Skeletal muscle satellite cell (primary cell): ENCODE results near the gene RASGEF1C.

Experiments
- H3K27me3 ChIP-seq: 2 replicates; pipeline ENCODE4 v1.7.0; 2013; ENCODE audit warnings: low read length; ENCODE audit not compliant: control insufficient read depth, insufficient read depth
- H3K36me3 ChIP-seq: 2 replicates; pipeline ENCODE4 v1.7.0; 2013; ENCODE audit warnings: mild to moderate bottlenecking, control low read depth, low read length; ENCODE audit not compliant: insufficient read depth
- H3K4me1 ChIP-seq: 2 replicates; pipeline ENCODE4 v1.7.0; 2013; ENCODE audit warnings: low read length; ENCODE audit not compliant: control insufficient read depth, insufficient read depth
- H3K4me2 ChIP-seq: 2 replicates; pipeline ENCODE4 v1.7.0; 2013; ENCODE audit warnings: mild to moderate bottlenecking, low read length
- H3K4me3 ChIP-seq: 2 replicates; pipeline ENCODE4 v1.7.0; 2013; ENCODE audit warnings: low read length
- H3K9ac ChIP-seq: 2 replicates; pipeline ENCODE4 v1.7.0; 2013; ENCODE audit warnings: mild to moderate bottlenecking, low read depth, low read length, moderate library complexity
- H3K9me3 ChIP-seq: replicated peaks from 2 replicates; pipeline ENCODE4 v1.7.0; 2013; ENCODE audit warnings: mild to moderate bottlenecking, control low read depth, low read length

RASGEF1C gene

DNA sequence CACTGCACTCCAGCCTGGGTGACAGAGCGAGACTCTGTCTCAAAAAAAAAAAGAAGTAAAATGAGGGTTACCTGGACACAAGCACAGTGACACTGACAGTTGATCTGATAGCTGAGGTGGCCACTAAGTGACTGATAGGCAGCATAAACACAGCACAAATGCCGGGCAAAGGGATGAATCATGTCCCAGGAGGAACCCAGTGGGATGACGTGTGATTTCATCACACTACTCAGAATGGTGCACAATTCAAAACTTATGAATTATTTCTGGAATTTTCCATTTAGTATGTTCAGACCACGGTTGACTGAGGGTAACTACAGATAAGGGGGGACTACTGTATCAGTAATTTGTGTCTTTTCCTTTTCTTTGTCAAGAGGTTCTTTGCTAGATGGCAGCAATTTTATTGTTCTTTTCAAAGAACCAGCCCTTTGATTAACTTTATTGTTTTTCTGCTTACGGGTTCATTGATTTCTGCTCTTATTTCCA, 103.1 kb downstream of the RASGEF1C start:
- no peaks in the 10 kb centered on the region for H3K9me3 ChIP-seq
- H3K36me3 ChIP-seq: no peaks in the 10 kb centered on the region
- no peaks in the 10 kb centered on the region for H3K4me1 ChIP-seq
- H3K9ac ChIP-seq: no peak overlapping the region
- H3K27me3 ChIP-seq: no peaks in the 10 kb centered on the region
- H3K4me2 ChIP-seq: no peak overlapping the region
- no peak overlapping the region for H3K4me3 ChIP-seq

DNA sequence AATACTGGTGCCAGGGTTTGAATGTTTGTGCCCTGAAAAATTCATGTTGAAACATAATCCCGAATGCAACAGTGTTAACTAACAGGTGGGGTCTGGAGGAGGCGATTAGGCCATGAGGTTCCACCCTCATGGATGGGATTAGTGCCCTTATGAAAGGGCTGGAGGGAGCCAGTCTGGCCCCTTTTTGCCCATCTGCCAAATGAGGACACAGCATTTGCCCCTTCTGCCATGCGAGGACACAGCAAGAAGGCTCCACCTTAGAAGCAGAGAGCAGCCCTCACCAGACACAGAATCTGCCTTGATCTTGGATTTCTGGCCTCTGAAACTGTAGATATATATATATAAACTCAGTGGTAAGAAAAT, 104.9 kb downstream of the RASGEF1C start:
- Histone ChIP-seq H3K36me3 (no peaks in the 10 kb centered on the region), H3K27me3 (no peaks in the 10 kb centered on the region), H3K4me1 (no peaks in the 10 kb centered on the region)

DNA sequence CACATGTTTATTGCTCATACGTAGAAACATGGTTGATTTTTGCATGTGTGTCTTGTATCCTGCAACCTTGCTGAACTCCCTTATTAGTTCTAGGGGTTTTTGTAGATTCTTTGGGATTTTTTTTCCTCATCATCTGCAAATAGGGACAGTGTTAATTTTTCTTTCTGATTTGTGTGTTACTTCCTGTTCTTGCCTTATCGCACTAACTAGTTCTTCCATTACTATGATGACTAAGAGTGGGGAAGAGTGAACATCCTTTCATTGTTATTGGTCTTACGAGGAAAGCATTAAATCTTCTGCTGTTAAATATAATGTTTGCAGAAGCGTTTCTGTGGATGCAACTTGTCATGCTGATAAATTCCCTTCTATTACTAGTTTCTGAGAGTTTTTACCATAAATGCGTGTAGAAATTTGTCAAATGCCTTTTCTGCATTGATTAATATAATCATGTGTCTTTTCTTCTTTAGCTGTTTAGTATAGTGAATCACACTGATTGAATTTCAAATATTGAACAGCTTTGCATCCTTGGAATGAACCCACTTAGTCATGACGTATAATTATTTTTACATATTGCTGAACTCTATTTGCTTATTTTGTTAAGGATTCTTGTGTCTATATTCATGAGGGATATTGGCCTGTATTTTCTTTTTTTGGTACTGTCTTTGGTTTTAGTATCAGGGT, 105.4 kb downstream of the RASGEF1C start:
- no peak overlapping the region for H3K9ac ChIP-seq
- no peaks in the 10 kb centered on the region for H3K27me3 ChIP-seq
- H3K4me2 ChIP-seq: no peak overlapping the region
- no peak overlapping the region for H3K4me3 ChIP-seq
- no peaks in the 10 kb centered on the region for H3K9me3 ChIP-seq
- H3K36me3 ChIP-seq: no peaks in the 10 kb centered on the region
- no peaks in the 10 kb centered on the region for H3K4me1 ChIP-seq

More for the DNA sequence above, 104.9 kb downstream of the RASGEF1C start:
- Histone ChIP-seq H3K9me3 (no peaks in the 10 kb centered on the region), H3K4me3 (no peak overlapping the region), H3K9ac (no peak overlapping the region), H3K4me2 (no peak overlapping the region)

DNA sequence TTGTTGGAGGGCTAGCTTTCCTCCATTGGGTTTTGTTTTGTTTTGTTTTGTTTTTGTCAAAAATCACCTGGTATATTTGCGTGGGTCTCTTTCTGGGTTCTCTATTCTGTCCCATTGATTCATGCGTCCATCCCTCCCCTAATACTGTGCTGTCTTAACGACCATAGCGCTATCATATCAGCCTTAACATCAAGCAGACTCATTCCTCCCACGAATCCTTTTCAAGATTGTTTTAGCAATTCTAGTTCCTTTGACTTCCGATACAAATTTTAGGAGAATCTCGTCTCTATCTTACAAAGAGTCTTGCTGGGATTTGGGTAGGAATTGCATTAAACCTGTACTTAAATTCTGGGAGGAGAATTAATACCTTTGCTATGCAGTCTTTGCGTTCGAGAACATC, 106.4 kb downstream of the RASGEF1C start:
- Histone ChIP-seq H3K4me2 (no peak overlapping the region), H3K4me3 (no peak overlapping the region), H3K27me3 (no peaks in the 10 kb centered on the region), H3K36me3 (no peaks in the 10 kb centered on the region), H3K9ac (no peak overlapping the region), H3K9me3 (no peaks in the 10 kb centered on the region), H3K4me1 (no peaks in the 10 kb centered on the region)

DNA sequence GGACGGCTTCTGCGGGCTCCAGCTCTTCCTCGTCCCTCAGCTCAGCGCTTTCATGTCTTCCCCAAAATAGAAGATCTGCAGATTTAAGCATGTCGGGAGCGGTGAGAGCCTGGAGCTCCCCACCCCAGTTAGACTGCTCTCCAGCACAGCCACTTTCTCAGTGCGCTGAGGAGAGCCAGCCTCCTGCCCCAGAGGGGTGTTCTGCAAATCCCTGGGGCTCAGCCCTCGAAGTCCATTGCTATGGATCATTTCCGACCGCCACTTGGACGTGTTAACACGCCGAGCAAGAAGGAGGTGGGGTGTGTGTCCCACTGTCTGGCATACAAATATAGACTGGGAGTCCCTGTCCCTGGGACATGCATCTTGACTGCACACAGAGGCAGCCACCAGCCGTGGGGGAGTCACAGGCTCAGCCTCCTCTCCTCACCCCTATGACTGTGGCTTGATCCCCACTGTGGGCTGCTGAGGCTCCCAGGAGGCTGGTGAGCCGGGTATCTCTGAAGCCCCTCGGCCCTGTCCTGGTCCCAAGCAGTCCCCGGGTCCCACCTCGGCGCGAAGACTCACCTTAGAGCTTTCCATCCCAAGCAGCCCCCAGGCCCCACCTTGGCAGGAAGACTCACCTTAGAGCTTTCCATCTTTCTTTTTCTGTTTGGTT, 107.4 kb downstream of the RASGEF1C start:
- Histone ChIP-seq H3K9ac (no peak overlapping the region), H3K36me3 (no peaks in the 10 kb centered on the region), H3K4me2 (no peak overlapping the region), H3K4me3 (no peak overlapping the region), H3K27me3 (no peaks in the 10 kb centered on the region), H3K4me1 (no peaks in the 10 kb centered on the region), H3K9me3 (no peaks in the 10 kb centered on the region)

DNA sequence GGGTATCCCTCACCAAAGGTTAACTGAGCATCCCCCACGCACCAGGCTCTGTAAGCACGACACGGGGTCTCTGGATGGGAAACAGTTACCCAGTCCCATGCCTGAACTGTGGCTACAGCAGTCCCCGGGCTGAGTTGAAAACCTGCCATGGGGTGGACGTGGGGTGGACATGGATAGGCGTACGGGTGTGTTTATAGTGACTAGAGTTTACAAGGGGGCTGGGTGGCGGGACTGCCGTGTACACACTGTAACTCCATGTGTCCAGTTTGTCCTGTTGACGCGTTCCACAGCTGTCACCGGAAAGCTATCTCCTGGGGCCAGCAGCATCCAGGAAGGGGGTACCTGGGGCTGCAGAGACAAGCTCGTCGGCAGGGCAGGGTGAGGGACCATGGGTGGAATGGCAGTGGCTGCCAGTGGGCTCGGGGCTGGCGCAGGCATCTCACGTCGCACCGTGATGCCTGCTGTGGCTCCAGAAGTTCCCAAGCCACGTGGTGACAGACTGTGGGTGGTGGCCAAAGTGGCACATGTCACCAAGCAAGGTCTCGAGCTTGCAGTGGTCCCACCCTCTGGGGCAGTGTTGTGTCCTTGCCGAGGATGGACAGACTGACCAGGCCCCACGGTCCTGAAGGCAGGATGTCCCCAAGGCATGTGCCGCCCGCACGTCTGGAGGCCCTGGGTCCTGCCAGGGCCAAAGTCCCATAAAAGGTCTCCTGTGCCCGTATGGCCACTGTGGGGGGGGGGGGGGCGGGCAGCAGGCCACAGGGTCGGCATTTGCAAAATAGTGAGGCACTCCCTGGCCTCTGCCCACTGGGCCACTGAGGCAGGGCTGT, 108.2 kb downstream of the RASGEF1C start:
- no peaks in the 10 kb centered on the region for H3K4me1 ChIP-seq
- no peaks in the 10 kb centered on the region for H3K27me3 ChIP-seq
- H3K36me3 ChIP-seq: no peaks in the 10 kb centered on the region
- no peak overlapping the region for H3K9ac ChIP-seq
- no peak overlapping the region for H3K4me3 ChIP-seq
- H3K4me2 ChIP-seq: no peak overlapping the region
- no peaks in the 10 kb centered on the region for H3K9me3 ChIP-seq

DNA sequence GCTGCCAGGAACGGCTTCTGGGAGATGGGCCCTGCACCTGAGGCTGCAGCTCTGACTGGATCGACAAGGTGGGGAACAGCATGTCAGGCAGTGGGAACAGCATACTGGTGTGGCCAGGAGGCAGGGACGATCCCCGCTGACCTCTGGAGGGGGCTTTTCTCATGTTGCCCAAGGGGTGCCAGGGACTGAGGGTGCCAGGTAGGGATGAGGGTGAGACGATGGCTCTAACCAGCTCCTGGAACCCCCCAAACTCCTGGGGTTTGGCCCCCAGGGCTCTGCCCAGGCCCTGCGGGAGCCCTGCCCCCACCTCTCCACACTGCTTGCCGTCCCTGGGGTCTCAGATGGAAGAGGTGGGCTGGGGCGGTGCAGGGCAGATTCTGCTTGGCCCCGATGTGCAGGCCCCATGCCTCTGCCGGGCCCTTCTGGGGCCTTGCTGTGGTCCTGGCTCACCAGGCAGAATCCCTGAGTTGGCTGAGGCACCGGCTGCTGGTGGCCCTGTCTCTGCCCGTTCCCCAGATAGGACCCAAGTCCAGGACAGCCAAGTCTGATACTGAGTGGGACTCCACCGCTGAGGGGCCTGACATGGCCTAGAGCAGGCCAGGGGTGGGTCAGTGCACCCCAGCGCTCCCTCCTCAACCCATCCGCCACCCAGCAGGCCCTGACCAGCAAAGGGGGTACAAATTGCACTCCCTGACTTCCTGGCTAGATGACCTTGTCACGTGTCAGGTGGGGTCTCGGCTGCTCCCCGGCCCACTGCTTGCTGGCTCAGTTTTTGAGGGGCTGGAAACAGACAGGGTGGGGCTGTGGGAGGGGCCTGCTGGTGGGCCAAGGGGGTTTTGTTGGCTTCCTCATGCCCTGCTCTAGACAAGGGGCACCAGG, 109.0 kb downstream of the RASGEF1C start:
- H3K27me3 ChIP-seq: no peaks in the 10 kb centered on the region
- H3K36me3 ChIP-seq: no peaks in the 10 kb centered on the region
- no peak overlapping the region for H3K9ac ChIP-seq
- no peaks in the 10 kb centered on the region for H3K4me1 ChIP-seq
- no peaks in the 10 kb centered on the region for H3K9me3 ChIP-seq
- no peak overlapping the region for H3K4me2 ChIP-seq
- no peak overlapping the region for H3K4me3 ChIP-seq

DNA sequence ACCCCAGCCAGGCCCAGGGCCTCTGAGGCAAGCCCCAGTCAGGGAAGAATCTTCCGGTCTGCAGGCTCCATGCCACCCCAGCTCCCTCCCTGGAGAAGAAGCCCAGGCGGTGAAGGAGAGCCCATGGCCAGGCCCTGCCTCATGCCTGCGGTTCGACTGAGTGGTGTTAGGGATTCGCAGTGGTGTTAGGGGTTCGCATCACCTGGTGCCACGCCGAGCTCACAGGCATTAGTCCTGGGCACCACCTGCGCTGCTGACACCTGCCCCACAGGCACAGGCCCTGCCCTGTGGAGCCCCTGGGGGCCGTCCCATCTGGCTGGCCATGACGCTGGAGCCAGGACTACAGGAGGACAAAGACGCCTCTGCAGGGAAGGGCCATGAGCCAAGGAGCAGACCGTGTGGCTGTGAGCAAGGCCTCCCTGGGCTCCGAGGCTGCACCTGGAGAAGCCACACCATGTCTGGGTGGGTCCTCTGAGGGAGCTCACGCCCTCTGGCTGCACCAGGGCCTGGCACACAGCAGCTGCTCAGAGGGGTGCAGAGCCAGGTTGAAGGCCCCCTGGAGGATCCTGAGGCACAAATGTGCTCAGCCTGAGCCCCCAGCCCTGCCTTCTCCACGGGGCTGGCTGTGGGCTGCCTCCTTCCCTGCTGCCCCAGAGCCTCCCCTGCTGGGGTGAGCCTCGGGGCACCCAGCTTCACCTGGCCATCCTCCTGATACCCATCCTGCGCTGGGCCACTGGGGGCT, 109.8 kb downstream of the RASGEF1C start:
- Histone ChIP-seq H3K4me2 (no peak overlapping the region), H3K4me1 (no peaks in the 10 kb centered on the region), H3K36me3 (no peaks in the 10 kb centered on the region), H3K9me3 (no peaks in the 10 kb centered on the region), H3K4me3 (no peak overlapping the region), H3K9ac (no peak overlapping the region), H3K27me3 (no peaks in the 10 kb centered on the region)

DNA sequence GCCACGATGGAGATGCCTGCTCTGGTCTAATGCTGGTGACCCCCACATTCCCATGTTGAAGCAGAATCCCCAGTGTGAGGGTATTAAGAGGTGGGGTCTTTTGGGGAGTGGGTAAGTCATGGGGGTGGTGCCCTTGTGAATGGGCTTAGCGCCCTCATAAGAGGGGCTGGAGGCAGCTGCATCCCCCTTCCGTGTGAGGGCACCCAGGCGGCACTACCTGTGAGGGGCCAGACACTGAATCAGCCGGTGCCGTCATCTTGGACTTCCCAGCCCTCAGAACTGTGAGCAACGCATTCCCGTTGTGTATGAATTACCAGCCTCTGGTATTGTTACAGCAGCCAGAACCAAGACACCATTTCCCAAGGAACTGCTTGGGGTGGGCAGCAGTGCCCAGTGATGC, 110.5 kb downstream of the RASGEF1C start:
- H3K4me3 ChIP-seq: no peak overlapping the region
- no peak overlapping the region for H3K4me2 ChIP-seq
- H3K9ac ChIP-seq: no peak overlapping the region
- H3K4me1 ChIP-seq: no peaks in the 10 kb centered on the region
- H3K36me3 ChIP-seq: no peaks in the 10 kb centered on the region
- H3K27me3 ChIP-seq: no peaks in the 10 kb centered on the region
- H3K9me3 ChIP-seq: no peaks in the 10 kb centered on the region

DNA sequence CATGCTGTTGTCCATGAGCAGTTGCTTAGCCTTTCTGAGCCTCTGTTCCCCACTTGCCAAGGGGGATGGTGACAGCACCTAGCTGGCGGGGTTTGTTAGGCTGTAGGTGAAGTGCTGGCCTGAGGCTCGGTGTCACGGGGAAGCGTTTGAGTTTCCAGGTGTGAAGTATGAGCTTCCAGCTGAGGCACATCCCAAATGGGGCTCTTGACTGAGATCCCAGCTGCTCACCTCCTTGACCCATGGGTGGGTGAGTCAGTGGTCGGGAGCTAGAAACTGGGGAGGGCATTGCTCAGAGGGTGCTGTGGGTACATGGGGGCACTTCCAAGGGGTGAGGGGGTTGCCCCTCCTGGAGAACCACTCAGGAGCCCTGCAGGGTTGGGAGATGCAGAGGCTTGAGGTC, 111.1 kb downstream of the RASGEF1C start:
- Histone ChIP-seq H3K4me2 (no peak overlapping the region), H3K27me3 (no peaks in the 10 kb centered on the region), H3K9ac (no peak overlapping the region), H3K9me3 (no peaks in the 10 kb centered on the region), H3K4me1 (no peaks in the 10 kb centered on the region), H3K36me3 (no peaks in the 10 kb centered on the region), H3K4me3 (no peak overlapping the region)
